Bronchial epithelial cell (primary cell): ENCODE data around the gene BCLAF1. TPM values are rescaled to one million over a fixed set of nuclear protein-coding genes. Genes with fewer than 3 reads are reported as not detected.
"Not testable (repeated sequence)": the region's sequence is repeated elsewhere in the genome, so short reads cannot be mapped to it uniquely, and the experiment has no call there.

Source experiments
- DNase-seq: peaks from one replicate; pipeline ENCODE4 v3.0.0-alpha.2; 2010; ENCODE audit warnings: low read depth
- FAIRE-seq: peaks from 2 replicates; lab custom pipeline; 2011; peaks lifted over from hg19 to GRCh38; lab: Jason Lieb, UNC
- H3K27me3 ChIP-seq: 2 replicates; pipeline ENCODE4 v1.5.1; 2011; ENCODE audit warnings: low read length; ENCODE audit not compliant: control insufficient read depth, insufficient read depth
- H3K36me3 ChIP-seq: 2 replicates; pipeline ENCODE4 v1.5.1; 2011; ENCODE audit warnings: low read length; ENCODE audit not compliant: control insufficient read depth, insufficient read depth
- H3K4me3 ChIP-seq: 2 replicates; pipeline ENCODE4 v1.5.1; 2011; ENCODE audit warnings: mild to moderate bottlenecking, low read depth, low read length, control low read depth
- CTCF ChIP-seq: IDR thresholded peaks from 2 replicates; pipeline ENCODE4 v1.5.1; 2011; ENCODE audit warnings: mild to moderate bottlenecking, moderate library complexity, low read length, control low read depth, inconsistent platforms; ENCODE audit not compliant: insufficient read depth, severe bottlenecking
- total RNA-seq: library from RNA; depleted of rRNA; stranded (reverse); fragments of >200 nt; gene quantifications from 2 replicates; pipeline ENCODE4 v1.2.1, GENCODE V29; 2014

The BCLAF1 gene
- total RNA-seq, 1 donor from 2014 or later, result 50.3 TPM

GRCh38 chr6:136317021-136317694 is 27.5 kb upstream of the BCLAF1 start:
- DNase-seq (peak; percentile 71), FAIRE-seq (no peak)
- Histone ChIP-seq H3K4me3 (no peak overlapping the region), H3K36me3 (no peaks in the 10 kb centered on the region), H3K27me3 (no peaks in the 10 kb centered on the region)
- TF ChIP-seq CTCF, result peak; percentile 76

GRCh38 chr6:136315594-136315993 is 25.9 kb upstream of the BCLAF1 start:
- FAIRE-seq (no peak), DNase-seq (no peak)
- no peaks in the 10 kb centered on the region for H3K27me3 ChIP-seq
- H3K4me3 ChIP-seq, result no peak overlapping the region
- TF ChIP-seq CTCF, result no peak
- H3K36me3 ChIP-seq, result no peaks in the 10 kb centered on the region

- FAIRE-seq, result no peak
- no peak for TF ChIP-seq CTCF
- Histone ChIP-seq H3K27me3 (no peaks in the 10 kb centered on the region), H3K36me3 (no peaks in the 10 kb centered on the region), H3K4me3 (no peak overlapping the region)
- DNase-seq, result peak; percentile 78
Measured at GRCh38 chr6:136312975-136313374, 23.3 kb upstream of the BCLAF1 start.

- Histone ChIP-seq H3K4me3 (no peak overlapping the region), H3K36me3 (no peaks in the 10 kb centered on the region), H3K27me3 (no peaks in the 10 kb centered on the region)
- no peak for TF ChIP-seq CTCF
- FAIRE-seq, result no peak
- no peak for DNase-seq
Measured at GRCh38 chr6:136309729-136310311, 20.2 kb upstream of the BCLAF1 start.

- TF ChIP-seq CTCF, result no peak
- Histone ChIP-seq H3K36me3 (no peaks in the 10 kb centered on the region), H3K27me3 (no peaks in the 10 kb centered on the region), H3K4me3 (no peak overlapping the region)
- DNase-seq, result no peak
- FAIRE-seq, result no peak
Measured at GRCh38 chr6:136309171-136309570, 19.5 kb upstream of the BCLAF1 start.

GRCh38 chr6:136308469-136308868 is 18.8 kb upstream of the BCLAF1 start:
- not testable (repeated sequence) for H3K4me3 ChIP-seq, DNase-seq, H3K27me3 ChIP-seq, FAIRE-seq, H3K36me3 ChIP-seq
